IPS-18c (cell line): ENCODE data around the gene SOCS6.

Experiments
- H3K4me3 ChIP-seq: 2 replicates; pipeline ENCODE4 v1.7.0; 2013; ENCODE audit warnings: low read depth, mild to moderate bottlenecking, low read length, moderate library complexity; ENCODE audit not compliant: insufficient read depth
- H3K9me3 ChIP-seq: one replicate; pipeline ENCODE4 v1.6.1; 2013; ENCODE audit warnings: mild to moderate bottlenecking, low read length, moderate library complexity; ENCODE audit not compliant: control insufficient read depth, insufficient read depth

SOCS6 gene

DNA sequence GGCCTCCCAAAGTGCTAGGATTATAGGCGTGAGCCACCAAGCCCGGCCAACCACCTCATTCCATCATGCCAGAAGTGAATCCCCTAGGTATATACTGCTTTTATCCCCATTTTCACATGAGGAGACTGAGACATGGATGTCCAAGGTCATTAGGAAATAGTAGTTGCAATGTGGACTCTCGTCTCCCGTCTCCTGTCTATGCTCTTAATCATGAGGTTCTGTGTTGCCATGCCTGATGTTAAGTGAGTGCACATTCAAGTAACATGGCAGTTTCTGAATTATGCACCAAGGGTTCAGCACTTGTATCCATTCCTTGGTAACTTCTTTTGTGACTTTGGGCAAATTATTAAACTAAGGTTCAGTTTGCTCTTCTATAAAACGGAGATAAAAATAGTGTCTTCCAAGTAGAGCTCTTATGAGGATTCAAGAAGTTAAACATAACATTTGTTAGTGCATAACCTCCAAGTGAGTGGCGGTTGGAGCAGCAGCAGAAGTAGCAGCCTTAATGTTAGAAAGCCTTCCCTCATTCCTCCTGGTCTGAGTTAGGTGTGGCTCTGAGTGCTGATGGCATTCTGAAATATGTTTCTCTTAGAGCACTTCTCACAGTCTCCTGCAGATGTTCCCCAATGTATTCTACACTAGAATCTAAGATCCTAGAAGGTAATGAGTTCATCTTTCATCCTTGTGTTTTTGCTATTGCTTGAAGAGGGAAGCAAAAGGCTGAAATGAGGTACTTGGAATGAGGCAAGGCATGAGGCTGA lies 21.9 kb downstream of the SOCS6 start:
- Histone ChIP-seq H3K9me3 (no peaks in the 10 kb centered on the region), H3K4me3 (no peak overlapping the region)

DNA sequence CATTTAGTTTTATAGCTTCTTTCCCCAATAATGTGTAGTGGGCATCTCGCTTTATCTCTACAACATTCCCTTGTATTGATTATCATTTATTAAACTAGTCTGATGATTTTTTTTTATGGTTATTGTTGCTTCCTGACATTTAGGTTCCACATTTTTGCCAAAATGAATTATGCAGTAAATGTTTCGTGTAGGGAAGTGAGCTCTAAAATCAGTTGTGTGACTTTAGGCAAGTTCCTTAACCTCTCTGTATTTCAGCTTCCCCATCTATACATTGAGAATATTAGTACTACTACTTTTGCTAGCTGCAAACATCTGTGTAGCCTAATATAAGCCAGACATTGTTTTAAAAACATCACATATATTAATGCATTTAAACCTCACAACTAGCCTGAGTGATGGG lies 22.9 kb downstream of the SOCS6 start:
- Histone ChIP-seq H3K4me3 (no peak overlapping the region), H3K9me3 (no peaks in the 10 kb centered on the region)

- H3K9me3 ChIP-seq, result no peaks in the 10 kb centered on the region
- no peak overlapping the region for H3K4me3 ChIP-seq
These were observed 24.8 kb downstream of the SOCS6 start for GRCh38 chr18:70313640-70314039.

DNA sequence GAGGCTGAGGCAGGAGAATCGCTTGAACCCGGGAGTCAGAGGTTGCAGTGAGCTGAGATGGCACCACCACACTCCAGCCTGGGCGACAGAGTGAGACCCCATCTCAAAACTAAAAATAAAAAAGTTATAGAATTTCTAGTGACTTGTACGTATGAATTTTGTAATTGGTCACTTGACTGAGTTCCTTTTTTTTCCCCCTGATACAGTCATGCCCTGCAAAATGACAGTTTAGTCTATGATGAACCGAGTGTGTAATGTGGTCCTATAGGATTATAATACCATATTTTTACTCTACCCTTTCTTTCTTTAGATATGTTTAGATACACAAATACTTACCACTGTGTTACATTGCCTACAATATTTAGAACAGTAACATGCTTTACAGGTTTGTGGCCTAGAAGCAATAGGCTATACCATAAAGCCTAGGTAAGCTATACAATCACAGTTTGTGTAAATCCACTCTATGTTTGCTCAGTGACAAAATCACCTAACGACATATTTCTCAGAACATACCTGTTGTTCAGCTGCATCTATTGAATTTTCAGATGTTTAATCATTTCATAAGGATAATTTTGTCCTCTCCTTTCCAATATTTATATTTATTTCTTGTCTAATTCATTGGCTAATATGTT lies 25.4 kb downstream of the SOCS6 start:
- H3K4me3 ChIP-seq, result no peak overlapping the region

DNA sequence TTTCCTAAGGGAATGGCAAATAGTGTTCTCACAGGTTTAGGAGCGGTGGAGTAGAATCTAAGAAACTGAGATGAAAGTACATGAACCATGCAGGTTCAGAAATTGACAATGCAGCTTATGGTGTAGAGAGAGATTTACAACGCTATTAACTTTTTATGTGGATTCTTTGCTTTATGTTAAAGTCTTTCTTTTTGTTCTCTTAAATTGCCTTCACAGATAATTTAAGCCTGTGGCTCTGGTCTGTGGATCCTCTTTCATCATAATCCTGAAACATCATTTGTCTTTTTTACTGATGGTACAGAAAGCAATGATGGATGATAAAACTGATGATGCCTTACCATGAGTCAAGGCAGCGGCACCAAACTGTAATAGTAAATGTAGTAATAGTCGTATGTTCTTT lies 30.3 kb downstream of the SOCS6 start:
- no peaks in the 10 kb centered on the region for H3K9me3 ChIP-seq
- H3K4me3 ChIP-seq, result no peak overlapping the region

More for the DNA sequence above, 25.4 kb downstream of the SOCS6 start:
- H3K9me3 ChIP-seq, result no peaks in the 10 kb centered on the region

- Histone ChIP-seq H3K4me3 (no peak overlapping the region), H3K9me3 (no peaks in the 10 kb centered on the region)
These were observed 32.8 kb downstream of the SOCS6 start for GRCh38 chr18:70321616-70322015.

- Histone ChIP-seq H3K4me3 (no peak overlapping the region), H3K9me3 (no peaks in the 10 kb centered on the region)
These were observed 33.5 kb downstream of the SOCS6 start for GRCh38 chr18:70322385-70322784.

GRCh38 chr18:70322928-70323327 lies 34.1 kb downstream of the SOCS6 start:
- H3K9me3 ChIP-seq, result no peaks in the 10 kb centered on the region
- H3K4me3 ChIP-seq, result no peak overlapping the region

GRCh38 chr18:70324897-70325296 lies 36.1 kb downstream of the SOCS6 start:
- Histone ChIP-seq H3K4me3 (no peak overlapping the region), H3K9me3 (no peaks in the 10 kb centered on the region)

GRCh38 chr18:70326255-70326654 lies 37.4 kb downstream of the SOCS6 start:
- Histone ChIP-seq H3K9me3 (no peaks in the 10 kb centered on the region), H3K4me3 (no peak overlapping the region)

GRCh38 chr18:70328169-70328568 lies 39.3 kb downstream of the SOCS6 start:
- Histone ChIP-seq H3K4me3 (no peak overlapping the region), H3K9me3 (no peaks in the 10 kb centered on the region)

- no peaks in the 10 kb centered on the region for H3K9me3 ChIP-seq
These were observed 40.2 kb downstream of the SOCS6 start for GRCh38 chr18:70329071-70329470.

DNA sequence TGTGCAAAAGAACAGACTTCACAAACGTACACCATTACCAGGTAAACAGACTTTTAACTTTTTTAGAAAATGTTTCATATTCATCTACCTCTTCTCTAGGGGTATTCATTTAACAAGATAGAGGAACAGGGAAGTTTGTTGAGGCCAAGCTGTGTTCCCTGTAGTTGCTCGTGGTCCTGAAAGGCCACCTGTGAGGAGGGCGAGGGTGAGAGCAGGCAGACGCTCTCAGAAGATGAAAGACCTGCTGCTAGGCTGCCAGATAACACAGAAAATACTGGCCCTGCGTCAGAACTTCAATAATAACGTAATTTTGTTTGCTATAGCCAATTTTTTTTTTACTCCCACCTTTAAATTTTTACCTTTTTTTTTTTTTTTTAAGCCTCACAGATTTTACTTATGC lies 42.0 kb downstream of the SOCS6 start:
- H3K9me3 ChIP-seq, result peaks cover 4% of the 10 kb centered on the region
- no peak overlapping the region for H3K4me3 ChIP-seq

More at GRCh38 chr18:70329071-70329470, 40.2 kb downstream of the SOCS6 start:
- no peak overlapping the region for H3K4me3 ChIP-seq

DNA sequence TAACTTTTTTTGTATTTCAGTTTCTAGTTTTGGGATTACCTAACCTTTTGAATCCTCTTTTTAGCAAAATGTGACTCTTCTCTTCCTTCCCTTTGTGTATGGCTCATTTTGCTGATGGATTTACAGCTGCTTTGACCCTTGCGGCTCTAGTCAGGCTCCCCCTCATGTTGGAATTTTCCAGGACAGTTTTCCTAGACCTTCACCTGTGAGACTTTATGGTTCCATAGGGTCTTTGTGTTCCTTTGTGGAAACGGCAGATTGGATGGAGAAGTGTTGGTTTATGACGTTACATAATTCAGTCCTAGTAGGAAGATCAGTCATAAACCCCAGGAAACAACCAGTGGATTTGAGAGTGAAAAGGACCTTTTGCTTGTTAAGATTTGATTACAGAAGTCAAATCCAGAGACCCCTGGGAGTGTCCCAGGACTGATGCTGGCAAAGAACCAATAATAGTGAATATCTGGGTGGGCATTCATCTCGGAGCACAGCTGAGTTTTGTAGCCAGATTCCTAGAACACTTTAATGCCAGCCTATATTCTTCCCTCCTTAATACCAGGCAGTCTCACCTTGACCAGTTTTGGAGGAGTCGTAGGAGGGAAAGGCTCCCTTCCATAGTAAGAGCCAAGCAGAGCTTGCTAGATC lies 42.7 kb downstream of the SOCS6 start:
- no peak overlapping the region for H3K4me3 ChIP-seq

GRCh38 chr18:70332694-70333093 lies 43.8 kb downstream of the SOCS6 start:
- Histone ChIP-seq H3K4me3 (no peak overlapping the region), H3K9me3 (peaks cover 4% of the 10 kb centered on the region)

More for the DNA sequence above, 42.7 kb downstream of the SOCS6 start:
- peaks cover 4% of the 10 kb centered on the region for H3K9me3 ChIP-seq

- H3K4me3 ChIP-seq, result no peak overlapping the region
- H3K9me3 ChIP-seq, result peaks cover 4% of the 10 kb centered on the region
These were observed 44.5 kb downstream of the SOCS6 start for GRCh38 chr18:70333316-70333715.

GRCh38 chr18:70333757-70334156 lies 44.9 kb downstream of the SOCS6 start:
- Histone ChIP-seq H3K4me3 (no peak overlapping the region), H3K9me3 (peaks cover 4% of the 10 kb centered on the region)

DNA sequence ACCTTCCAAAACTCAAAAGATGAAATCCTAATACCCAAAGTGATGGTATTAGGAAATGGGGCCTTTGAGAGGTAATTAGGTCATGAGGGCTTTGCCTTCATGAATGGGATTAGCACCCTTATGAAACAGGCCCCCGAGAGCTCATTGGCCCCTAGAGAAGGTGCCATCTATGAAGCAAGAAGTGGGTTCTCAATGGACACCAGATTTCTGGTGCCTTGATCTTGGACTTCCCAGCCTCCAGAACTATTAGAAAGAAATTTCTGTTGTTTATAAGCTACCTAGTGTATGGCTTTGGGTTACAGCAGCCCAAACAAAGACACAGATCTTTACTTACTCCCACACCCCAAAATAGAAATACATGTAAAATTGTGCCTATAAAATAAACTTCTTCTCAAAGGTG lies 45.4 kb downstream of the SOCS6 start:
- no peak overlapping the region for H3K4me3 ChIP-seq

More for the DNA sequence above, 45.4 kb downstream of the SOCS6 start:
- H3K9me3 ChIP-seq, result peaks cover 4% of the 10 kb centered on the region
